ENCODE data around the gene DZIP1L. TPM values are rescaled to one million over a fixed set of nuclear protein-coding genes. Genes with fewer than 3 reads are reported as not detected.

The DZIP1L gene
- total and polyA plus RNA-seq, 10 donors: 0.85 to 38.6 (median 12.4) TPM

DNA sequence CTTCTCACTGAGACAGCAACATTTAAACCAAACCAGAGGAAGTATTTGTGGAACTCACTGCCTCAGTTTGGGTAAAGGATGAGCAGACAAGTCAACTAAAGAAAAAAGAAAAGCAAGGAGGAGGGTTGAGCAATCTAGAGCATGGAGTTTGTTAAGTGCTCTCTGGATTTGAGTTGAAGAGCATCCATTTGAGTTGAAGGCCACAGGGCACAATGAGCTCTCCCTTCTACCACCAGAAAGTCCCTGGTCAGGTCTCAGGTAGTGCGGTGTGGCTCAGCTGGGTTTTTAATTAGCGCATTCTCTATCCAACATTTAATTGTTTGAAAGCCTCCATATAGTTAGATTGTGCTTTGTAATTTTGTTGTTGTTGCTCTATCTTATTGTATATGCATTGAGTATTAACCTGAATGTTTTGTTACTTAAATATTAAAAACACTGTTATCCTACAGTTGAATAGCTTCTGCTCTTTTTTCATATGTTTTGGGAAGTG is 82.2 kb downstream of the DZIP1L start:
- Histone ChIP-seq H3K9me3 (no peaks in the 10 kb centered on the region), H3K27ac (no peak overlapping the region), H3K27me3 (replicated peaks in 1 of 7) (peaks cover 0 to 5% (median 0%) of the 10 kb centered on the region in 7 donors), H3K4me1 (no peaks in the 10 kb centered on the region), H3K4me3 (no peak overlapping the region), H3K36me3 (peaks cover 0 to 36% (median 0%) of the 10 kb centered on the region in 6 donors)
- WGBS, 5 donors: 88 to 100% (median 95%) methylated on average over 2 of the region's 2 CpGs
- intact Hi-C loops (cut with DNase I; ENCODE audit: low total_unique reads): no loop called here
- TF ChIP-seq, protein P1, sequence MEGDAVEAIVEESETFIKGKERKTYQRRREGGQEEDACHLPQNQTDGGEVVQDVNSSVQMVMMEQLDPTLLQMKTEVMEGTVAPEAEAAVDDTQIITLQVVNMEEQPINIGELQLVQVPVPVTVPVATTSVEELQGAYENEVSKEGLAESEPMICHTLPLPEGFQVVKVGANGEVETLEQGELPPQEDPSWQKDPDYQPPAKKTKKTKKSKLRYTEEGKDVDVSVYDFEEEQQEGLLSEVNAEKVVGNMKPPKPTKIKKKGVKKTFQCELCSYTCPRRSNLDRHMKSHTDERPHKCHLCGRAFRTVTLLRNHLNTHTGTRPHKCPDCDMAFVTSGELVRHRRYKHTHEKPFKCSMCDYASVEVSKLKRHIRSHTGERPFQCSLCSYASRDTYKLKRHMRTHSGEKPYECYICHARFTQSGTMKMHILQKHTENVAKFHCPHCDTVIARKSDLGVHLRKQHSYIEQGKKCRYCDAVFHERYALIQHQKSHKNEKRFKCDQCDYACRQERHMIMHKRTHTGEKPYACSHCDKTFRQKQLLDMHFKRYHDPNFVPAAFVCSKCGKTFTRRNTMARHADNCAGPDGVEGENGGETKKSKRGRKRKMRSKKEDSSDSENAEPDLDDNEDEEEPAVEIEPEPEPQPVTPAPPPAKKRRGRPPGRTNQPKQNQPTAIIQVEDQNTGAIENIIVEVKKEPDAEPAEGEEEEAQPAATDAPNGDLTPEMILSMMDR (IDR thresholded peaks at IDR 0.05 in 8 of 11, conservative IDR thresholded peaks at IDR 0.05 in 3 of 11): no peak
- no peak for TF ChIP-seq POLR2A (IDR thresholded peaks at IDR 0.05)
- no peak for TF ChIP-seq POLR2AphosphoS5 (IDR thresholded peaks at IDR 0.05)
- no peak for DNase-seq

DNA sequence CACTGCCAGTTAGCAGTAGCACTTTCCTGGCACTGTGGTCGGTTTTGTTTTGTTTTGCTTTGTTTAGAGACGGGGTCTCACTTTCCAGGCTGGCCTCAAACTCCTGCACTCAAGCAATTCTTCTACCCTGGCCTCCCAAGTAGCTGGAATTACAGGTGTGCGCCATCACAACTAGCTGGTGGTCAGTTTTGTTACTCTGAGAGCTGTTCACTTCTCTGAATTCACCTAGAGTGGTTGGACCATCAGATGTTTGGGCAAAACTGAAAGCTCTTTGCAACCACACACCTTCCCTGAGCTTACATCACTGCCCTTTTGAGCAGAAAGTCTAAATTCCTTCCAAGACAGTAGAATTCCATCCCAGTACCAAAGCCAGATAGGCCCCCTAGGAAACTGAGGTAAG is 82.8 kb downstream of the DZIP1L start:
- Histone ChIP-seq H3K9me3 (no peaks in the 10 kb centered on the region), H3K27me3 (replicated peaks in 1 of 7) (peaks cover 0 to 5% (median 0%) of the 10 kb centered on the region in 7 donors), H3K4me3 (no peak overlapping the region), H3K27ac (no peak overlapping the region), H3K36me3 (peaks cover 0 to 42% (median 0%) of the 10 kb centered on the region in 6 donors), H3K4me1 (no peaks in the 10 kb centered on the region)
- 78 to 90% (median 82%) methylated on average over 3 of the region's 3 CpGs for WGBS, 5 donors
- intact Hi-C loops (cut with DNase I; ENCODE audit: low total_unique reads): no loop called here
- no peak for TF ChIP-seq POLR2A (IDR thresholded peaks at IDR 0.05)
- TF ChIP-seq POLR2AphosphoS5 (IDR thresholded peaks at IDR 0.05): no peak
- no peak for DNase-seq

DNA sequence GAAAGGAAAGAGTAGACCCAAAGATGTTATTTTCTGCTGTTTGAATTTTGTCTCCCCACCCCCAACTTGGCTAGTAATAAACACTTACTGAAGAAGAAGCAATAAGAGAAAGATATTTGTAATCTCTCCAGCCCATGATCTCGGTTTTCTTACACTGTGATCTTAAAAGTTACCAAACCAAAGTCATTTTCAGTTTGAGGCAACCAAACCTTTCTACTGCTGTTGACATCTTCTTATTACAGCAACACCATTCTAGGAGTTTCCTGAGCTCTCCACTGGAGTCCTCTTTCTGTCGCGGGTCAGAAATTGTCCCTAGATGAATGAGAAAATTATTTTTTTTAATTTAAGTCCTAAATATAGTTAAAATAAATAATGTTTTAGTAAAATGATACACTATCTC is 83.9 kb downstream of the DZIP1L start:
- H3K27me3 ChIP-seq (replicated peaks in 1 of 7): peaks cover 0 to 5% (median 0%) of the 10 kb centered on the region in 7 donors
- TF ChIP-seq, protein P1 (IDR thresholded peaks at IDR 0.05 in 8 of 11, conservative IDR thresholded peaks at IDR 0.05 in 3 of 11): no peak
- no peak for TF ChIP-seq POLR2A (IDR thresholded peaks at IDR 0.05)
- no peak for TF ChIP-seq POLR2AphosphoS5 (IDR thresholded peaks at IDR 0.05)
- H3K27ac ChIP-seq: no peak overlapping the region
- H3K4me1 ChIP-seq: no peaks in the 10 kb centered on the region
- no peak overlapping the region for H3K4me3 ChIP-seq
- no peaks in the 10 kb centered on the region for H3K9me3 ChIP-seq
- intact Hi-C loops (cut with DNase I; ENCODE audit: low total_unique reads): no loop called here
- no peak for DNase-seq
- peaks cover 0 to 53% (median 0%) of the 10 kb centered on the region in 6 donors for H3K36me3 ChIP-seq
- 61 to 94% (median 78%) methylated on average over 3 of the region's 3 CpGs for WGBS, 5 donors

DNA sequence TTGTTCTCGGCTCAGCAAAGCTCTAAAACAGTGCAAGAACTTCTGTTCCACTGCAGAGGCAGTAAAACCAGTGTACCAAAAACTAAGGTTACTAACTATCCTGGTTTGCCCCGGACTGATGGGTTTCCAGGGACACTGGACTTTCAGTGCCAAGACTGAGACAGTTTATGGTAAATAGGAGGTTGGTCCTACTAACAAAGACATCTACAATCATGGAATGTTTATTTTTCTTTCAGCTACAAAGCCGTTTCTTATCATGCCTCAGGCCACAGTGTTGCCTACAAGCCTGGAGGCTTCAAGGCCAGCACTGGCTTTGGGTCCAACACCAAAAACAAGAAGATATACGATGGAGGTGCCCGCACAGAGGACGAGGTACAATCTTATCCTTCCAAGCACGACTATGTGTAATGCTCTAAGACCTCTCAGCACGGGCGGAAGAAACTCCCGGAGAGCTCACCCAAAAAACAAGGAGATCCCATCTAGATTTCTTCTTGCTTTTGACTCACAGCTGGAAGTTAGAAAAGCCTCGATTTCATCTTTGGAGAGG is 84.6 kb downstream of the DZIP1L start:
- Histone ChIP-seq H3K27me3 (replicated peaks in 1 of 7) (peaks cover 0 to 5% (median 0%) of the 10 kb centered on the region in 7 donors), H3K36me3 (peaks cover 0 to 60% (median 0%) of the 10 kb centered on the region in 6 donors), H3K9me3 (no peaks in the 10 kb centered on the region), H3K4me3 (no peak overlapping the region), H3K4me1 (no peaks in the 10 kb centered on the region), H3K27ac (no peak overlapping the region)
- intact Hi-C loops (cut with DNase I; ENCODE audit: low total_unique reads): no loop called here
- no peak for DNase-seq
- TF ChIP-seq POLR2AphosphoS5 (IDR thresholded peaks at IDR 0.05): no peak
- no peak for TF ChIP-seq POLR2A (IDR thresholded peaks at IDR 0.05)
- TF ChIP-seq, protein P1 (IDR thresholded peaks at IDR 0.05 in 8 of 11, conservative IDR thresholded peaks at IDR 0.05 in 3 of 11): no peak
- WGBS, 5 donors: 82 to 92% (median 87%) methylated on average over 11 of the region's 11 CpGs

Data from spleen (tissue), 11 donors.